Natural killer cell (primary cell): ENCODE measurements around the gene FHOD1. TPM values are rescaled to one million over a fixed set of nuclear protein-coding genes. Genes with fewer than 3 reads are reported as not detected.

Source experiments
- ATAC-seq, 3 donors: fragments of 150-1000 bp in 2 of 3; fragments of 200-7000 bp in 1 of 3; cut with Tn5 transposase; 1 replicate in 1 of 3; 2 replicates in 2 of 3; pipeline ENCODE4 v1.10.0; 2021; ENCODE audit warnings: mild to moderate bottlenecking in 2 of 3, moderate library complexity in 2 of 3
- DNase-seq, 2 donors: peaks; one replicate each; pipeline versions ENCODE4 v3.0.0 to v3.0.0-alpha.2; 2013 to 2021; ENCODE audit warnings: mixed read lengths in 1 of 2
- H3K27ac ChIP-seq: one replicate; pipeline ENCODE4 v1.5.1; 2013; ENCODE audit warnings: mild to moderate bottlenecking, low read length
- H3K27me3 ChIP-seq: one replicate; pipeline ENCODE4 v1.6.1; 2013; ENCODE audit warnings: low read length; ENCODE audit not compliant: control insufficient read depth, insufficient read depth
- H3K36me3 ChIP-seq: one replicate; pipeline ENCODE4 v1.6.1; 2013; ENCODE audit warnings: low read length; ENCODE audit not compliant: control insufficient read depth, insufficient read depth
- H3K4me1 ChIP-seq: one replicate; pipeline ENCODE4 v1.6.1; 2013; ENCODE audit warnings: low read length; ENCODE audit not compliant: control insufficient read depth, insufficient read depth
- H3K4me3 ChIP-seq: one replicate; pipeline ENCODE4 v1.5.1; 2013; ENCODE audit warnings: low read length
- H3K9me3 ChIP-seq: one replicate; pipeline ENCODE4 v1.6.1; 2013; ENCODE audit warnings: low read length; ENCODE audit not compliant: control insufficient read depth, insufficient read depth
- H3K27ac Mint-ChIP-seq, 2 donors: one replicate each; pipeline ENCODE4 v1.8.0; 2022; ENCODE audit warnings: mild to moderate bottlenecking in 2 of 2, mixed read lengths in 2 of 2, moderate library complexity in 1 of 2
- H3K27me3 Mint-ChIP-seq, 2 donors: one replicate each; pipeline ENCODE4 v1.8.0; 2022; ENCODE audit warnings: low read depth in 2 of 2, mixed read lengths in 2 of 2
- H3K36me3 Mint-ChIP-seq: one replicate; pipeline ENCODE4 v1.8.0; 2022; ENCODE audit warnings: mixed read lengths
- H3K4me1 Mint-ChIP-seq, 2 donors: one replicate each; pipeline ENCODE4 v1.8.0; 2022; ENCODE audit warnings: mixed read lengths in 2 of 2
- H3K4me3 Mint-ChIP-seq: one replicate; pipeline ENCODE4 v1.8.0; 2022; ENCODE audit warnings: mild to moderate bottlenecking, moderate library complexity, mixed read lengths
- H3K9me3 Mint-ChIP-seq, 2 donors: one replicate each; pipeline ENCODE4 v1.8.0; 2022; ENCODE audit warnings: mixed read lengths in 2 of 2
- CTCF ChIP-seq: fragments of 200-600 bp; IDR thresholded peaks from one replicate; pipeline ENCODE4 v1.8.0; 2022; ENCODE audit warnings: antibody characterized with exemption
- WGBS: methylation state at CpG from one replicate; pipeline ENCODE4 v1.1.7; 2013; ENCODE audit warnings: missing lambda C conversion rate; ENCODE audit not compliant: insufficient coverage; 5-methylcytosine and 5-hydroxymethylcytosine counted together
- intact Hi-C: fragments of 100-400 bp; cut with micrococcal nuclease; formaldehyde crosslinking; loops from one replicate; pipeline ENCODE4 v1.14.2; 2022
- total RNA-seq, 4 donors: library from RNA; stranded (reverse); fragments of 120-200 nt in 1 of 4; gene quantifications; one replicate each; pipeline versions ENCODE4 v1.2.3 to v1.2.4, GENCODE V29; 2013 to 2022

Gene FHOD1
- total RNA-seq, 3 donors from 2014 or later (not counting 1 experiment from before 2014, with no cell fraction given), result 79.3 to 96.8 (median 89.2) TPM

GRCh38 chr16:67216612-67217490 is 30.4 kb downstream of the FHOD1 start:
- ATAC-seq (no peak), DNase-seq (no peak)
- Histone ChIP-seq H3K4me3 (no peak overlapping the region), H3K27me3 (no peaks in the 10 kb centered on the region), H3K4me1 (no peaks in the 10 kb centered on the region), H3K36me3 (no peaks in the 10 kb centered on the region), H3K27ac (no peak overlapping the region), H3K9me3 (no peaks in the 10 kb centered on the region)
- no peak for TF ChIP-seq CTCF
- Mint-ChIP-seq H3K27me3 (no peaks in the 10 kb centered on the region), H3K4me1 (peaks cover 0 to 11% of the 10 kb centered on the region in 2 donors), H3K27ac (no peak overlapping the region), H3K36me3 (no peaks in the 10 kb centered on the region), H3K4me3 (no peak overlapping the region), H3K9me3 (no peaks in the 10 kb centered on the region)
- intact Hi-C loops, result no loop called here
- 57% methylated on average over 18 of the region's 18 CpGs for WGBS

GRCh38 chr16:67215706-67216105 is 31.6 kb downstream of the FHOD1 start:
- no peak overlapping the region for H3K4me3 Mint-ChIP-seq
- Histone ChIP-seq H3K27me3 (no peaks in the 10 kb centered on the region), H3K9me3 (no peaks in the 10 kb centered on the region), H3K36me3 (no peaks in the 10 kb centered on the region), H3K4me1 (no peaks in the 10 kb centered on the region), H3K4me3 (no peak overlapping the region), H3K27ac (no peak overlapping the region)
- 72% methylated on average over 5 of the region's 5 CpGs for WGBS
- ATAC-seq (no peak), DNase-seq (no peak)
- no peaks in the 10 kb centered on the region for H3K36me3 Mint-ChIP-seq
- H3K27ac Mint-ChIP-seq, result no peak overlapping the region
- H3K4me1 Mint-ChIP-seq, result peaks cover 0 to 17% of the 10 kb centered on the region in 2 donors
- intact Hi-C loops, result no loop called here
- no peak for TF ChIP-seq CTCF
- H3K27me3 Mint-ChIP-seq, result no peaks in the 10 kb centered on the region
- H3K9me3 Mint-ChIP-seq, result no peaks in the 10 kb centered on the region

- intact Hi-C loops, result no loop called here
- Histone ChIP-seq H3K4me3 (no peak overlapping the region), H3K27ac (no peak overlapping the region), H3K27me3 (no peaks in the 10 kb centered on the region), H3K9me3 (no peaks in the 10 kb centered on the region), H3K4me1 (no peaks in the 10 kb centered on the region), H3K36me3 (no peaks in the 10 kb centered on the region)
- H3K36me3 Mint-ChIP-seq, result no peaks in the 10 kb centered on the region
- H3K9me3 Mint-ChIP-seq, result no peaks in the 10 kb centered on the region
- no peak for ATAC-seq
- WGBS, result 95% methylated on average over 8 of the region's 8 CpGs
- no peak overlapping the region for H3K4me3 Mint-ChIP-seq
- H3K27me3 Mint-ChIP-seq, result no peaks in the 10 kb centered on the region
- no peak for TF ChIP-seq CTCF
- DNase-seq, result no peak
- H3K4me1 Mint-ChIP-seq, result peaks cover 0 to 12% of the 10 kb centered on the region in 2 donors
- H3K27ac Mint-ChIP-seq, result no peak overlapping the region
Observed at GRCh38 chr16:67213197-67214019, 33.9 kb downstream of the FHOD1 start.
